Neural crest cell (in vitro differentiated cells): ENCODE measurements around the gene KHDC4. TPM values are rescaled to one million over a fixed set of nuclear protein-coding genes. Genes with fewer than 3 reads are reported as not detected.
A peak's percentile ranks its signal among the peaks of the same experiment; 100 is the strongest.
"Not testable (repeated sequence)": the region's sequence is repeated elsewhere in the genome, so short reads cannot be mapped to it uniquely, and the experiment has no call there.

Experiments
- DNase-seq: peaks from one replicate; pipeline ENCODE4 v3.0.0; 2021; ENCODE audit warnings: low read depth, mixed read lengths, low spot score
- H3K27ac Mint-ChIP-seq: one replicate; pipeline ENCODE4 v1.8.0; 2021; ENCODE audit warnings: mild to moderate bottlenecking, mixed read lengths; ENCODE audit not compliant: unreplicated experiment
- H3K27me3 Mint-ChIP-seq: 2 replicates; pipeline ENCODE4 v1.8.0; 2021; ENCODE audit warnings: low read depth, mild to moderate bottlenecking, mixed read lengths
- H3K36me3 Mint-ChIP-seq: 2 replicates; pipeline ENCODE4 v1.8.0; 2021; ENCODE audit warnings: low read depth, mild to moderate bottlenecking, mixed read lengths
- H3K4me1 Mint-ChIP-seq: 2 replicates; pipeline ENCODE4 v1.8.0; 2021; ENCODE audit warnings: mixed read lengths
- H3K4me3 Mint-ChIP-seq: one replicate; pipeline ENCODE4 v1.8.0; 2021; ENCODE audit warnings: mild to moderate bottlenecking, mixed read lengths
- H3K9me3 Mint-ChIP-seq: 2 replicates; pipeline ENCODE4 v1.8.0; 2021; ENCODE audit warnings: mixed read lengths
- CTCF ChIP-seq: fragments of 200-600 bp; sonication (generic); conservative IDR thresholded peaks from 2 replicates; pipeline ENCODE4 v1.5.0; 2021; ENCODE audit warnings: antibody characterized with exemption, mild to moderate bottlenecking
- total RNA-seq: library from RNA; stranded (reverse); gene quantifications from 2 replicates; pipeline ENCODE4 v1.2.1, GENCODE V29; 2021

Gene KHDC4
- total RNA-seq, 1 donor from 2014 or later: 69.9 TPM

- no peak for TF ChIP-seq CTCF
- Mint-ChIP-seq H3K27ac (no peak overlapping the region), H3K9me3 (no peaks in the 10 kb centered on the region), H3K27me3 (no peaks in the 10 kb centered on the region), H3K4me1 (peaks cover 30% of the 10 kb centered on the region), H3K4me3 (peak overlapping the region; percentile 73), H3K36me3 (peaks cover 13% of the 10 kb centered on the region)
- no peak for DNase-seq
Observed at GRCh38 chr1:155931332-155932038, 2.7 kb downstream of the KHDC4 start.

- peak overlapping the region; percentile 73 for H3K4me3 Mint-ChIP-seq
- H3K4me1 Mint-ChIP-seq: peaks cover 26% of the 10 kb centered on the region
- not testable (repeated sequence) for H3K27me3 Mint-ChIP-seq, H3K27ac Mint-ChIP-seq, DNase-seq, H3K9me3 Mint-ChIP-seq
- H3K36me3 Mint-ChIP-seq: peaks cover 13% of the 10 kb centered on the region
Observed at GRCh38 chr1:155930725-155931124, 3.5 kb downstream of the KHDC4 start.

- Mint-ChIP-seq H3K27ac (no peak overlapping the region), H3K4me1 (peaks cover 26% of the 10 kb centered on the region), H3K27me3 (no peaks in the 10 kb centered on the region), H3K36me3 (peaks cover 17% of the 10 kb centered on the region), H3K9me3 (no peaks in the 10 kb centered on the region), H3K4me3 (peak overlapping the region; percentile 14)
- DNase-seq: no peak
- TF ChIP-seq CTCF: no peak
Observed at GRCh38 chr1:155929057-155929456, 5.2 kb downstream of the KHDC4 start.

- no peak overlapping the region for H3K27ac Mint-ChIP-seq
- no peak for DNase-seq
- no peak overlapping the region for H3K4me3 Mint-ChIP-seq
- peaks cover 37% of the 10 kb centered on the region for H3K36me3 Mint-ChIP-seq
- H3K27me3 Mint-ChIP-seq: no peaks in the 10 kb centered on the region
- no peaks in the 10 kb centered on the region for H3K9me3 Mint-ChIP-seq
- TF ChIP-seq CTCF: no peak
- H3K4me1 Mint-ChIP-seq: peaks cover 5% of the 10 kb centered on the region
Observed at GRCh38 chr1:155925506-155925905, 8.7 kb downstream of the KHDC4 start.

GRCh38 chr1:155920717-155921116 lies 13.5 kb downstream of the KHDC4 start:
- no peaks in the 10 kb centered on the region for H3K9me3 Mint-ChIP-seq
- H3K4me3 Mint-ChIP-seq: no peak overlapping the region
- no peak for DNase-seq
- H3K36me3 Mint-ChIP-seq: peaks cover 28% of the 10 kb centered on the region
- H3K4me1 Mint-ChIP-seq: no peaks in the 10 kb centered on the region
- no peaks in the 10 kb centered on the region for H3K27me3 Mint-ChIP-seq
- no peak for TF ChIP-seq CTCF
- H3K27ac Mint-ChIP-seq: no peak overlapping the region

GRCh38 chr1:155919801-155920200 lies 14.4 kb downstream of the KHDC4 start:
- Mint-ChIP-seq H3K27me3 (no peaks in the 10 kb centered on the region), H3K36me3 (peaks cover 24% of the 10 kb centered on the region), H3K4me1 (no peaks in the 10 kb centered on the region), H3K27ac (no peak overlapping the region), H3K9me3 (no peaks in the 10 kb centered on the region), H3K4me3 (no peak overlapping the region)
- no peak for TF ChIP-seq CTCF
- no peak for DNase-seq
